ENCODE data around the gene MAP4K4. TPM values are rescaled to one million over a fixed set of nuclear protein-coding genes. Genes with fewer than 3 reads are reported as not detected.

The MAP4K4 gene
- total and polyA plus RNA-seq, 3 experiments from 2014 or later, result 13.5 to 36.0 (median 30.8) TPM

DNA sequence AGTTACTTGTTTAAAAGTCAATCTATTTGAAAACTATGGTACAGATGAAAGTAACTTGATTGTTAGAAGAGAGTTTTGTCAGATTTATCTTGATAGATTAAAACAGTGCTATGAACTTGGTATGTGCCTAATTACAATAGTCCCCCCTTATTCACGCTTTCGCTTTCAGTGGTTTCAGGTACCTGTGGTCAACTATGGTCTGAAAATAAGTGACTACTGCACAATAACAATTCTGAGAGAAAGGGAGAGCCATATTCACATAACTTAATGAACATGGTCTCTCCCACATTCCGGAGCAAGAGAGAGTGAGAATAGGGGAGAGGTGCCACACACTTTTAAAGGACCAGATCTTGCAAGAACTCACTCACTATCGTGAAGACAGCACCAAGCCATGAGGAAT, 13.2 kb upstream of the MAP4K4 start:
- Histone ChIP-seq H3K27ac (ENCODE audit: low read depth, low read length) (no peak overlapping the region), H3K4me1 (ENCODE audit: insufficient read depth, low read length) (no peaks in the 10 kb centered on the region), H3K4me3 (ENCODE audit: low read length) (no peak overlapping the region), H3K36me3 (ENCODE audit: insufficient read depth, low read length) (no peaks in the 10 kb centered on the region), H3K9me3 (ENCODE audit: low read length) (no peaks in the 10 kb centered on the region), H3K27me3 (ENCODE audit: insufficient read depth, low read length, poor library complexity, severe bottlenecking) (no peaks in the 10 kb centered on the region)
- no peak for DNase-seq
- CTCF ChIA-PET, result no interaction called here
- POLR2A ChIA-PET, result no interaction called here
- Mint-ChIP-seq H3K9me3 (no peaks in the 10 kb centered on the region), H3K4me1 (peaks cover 0 to 3% (median 0%) of the 10 kb centered on the region in 3 donors), H3K4me3 (no peak overlapping the region), H3K27me3 (peaks cover 1 to 2% of the 10 kb centered on the region in 2 donors), H3K27ac (peak overlapping the region in 1 of 8 donors; percentile 60), H3K36me3 (no peaks in the 10 kb centered on the region)

DNA sequence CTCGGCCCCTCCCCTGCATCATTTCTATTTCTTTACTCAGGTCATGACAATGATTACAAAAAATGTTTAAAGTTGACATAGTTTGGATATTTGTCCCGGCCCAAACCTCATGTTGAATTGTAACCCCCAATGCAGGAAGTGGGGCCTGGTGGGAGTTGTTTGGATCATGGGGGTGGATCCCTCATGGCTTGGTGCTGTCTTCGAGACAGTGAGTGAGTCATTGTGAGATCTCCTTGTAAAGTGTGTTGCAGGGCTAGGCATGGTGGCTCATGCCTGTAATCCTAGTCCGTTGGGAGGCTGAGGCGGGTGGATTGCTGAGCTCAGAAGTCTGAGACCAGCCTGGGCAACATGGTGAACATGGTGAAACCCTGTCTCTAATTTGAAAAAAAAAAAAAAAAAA, 9.2 kb upstream of the MAP4K4 start:
- H3K27ac ChIP-seq (ENCODE audit: low read depth, low read length), result no peak overlapping the region
- H3K27me3 ChIP-seq (ENCODE audit: insufficient read depth, low read length, poor library complexity, severe bottlenecking), result no peaks in the 10 kb centered on the region
- no peaks in the 10 kb centered on the region for H3K9me3 ChIP-seq (ENCODE audit: low read length)
- H3K27me3 Mint-ChIP-seq, result no peaks in the 10 kb centered on the region
- H3K4me1 ChIP-seq (ENCODE audit: insufficient read depth, low read length), result peaks cover 7% of the 10 kb centered on the region
- no peak overlapping the region for H3K4me3 Mint-ChIP-seq
- no peak overlapping the region for H3K4me3 ChIP-seq (ENCODE audit: low read length)
- POLR2A ChIA-PET, result interaction anchor here (1.0 kb wide), 1 partner anchor 32 kb away, joined by 6 read pairs; no protein-coding TSS in a partner anchor
- no peaks in the 10 kb centered on the region for H3K36me3 Mint-ChIP-seq
- CTCF ChIA-PET, result no interaction called here
- no peak for DNase-seq
- H3K9me3 Mint-ChIP-seq, result no peaks in the 10 kb centered on the region
- peaks cover 14 to 17% (median 14%) of the 10 kb centered on the region in 3 donors for H3K4me1 Mint-ChIP-seq
- H3K36me3 ChIP-seq (ENCODE audit: insufficient read depth, low read length), result no peaks in the 10 kb centered on the region
- H3K27ac Mint-ChIP-seq, result no peak overlapping the region

DNA sequence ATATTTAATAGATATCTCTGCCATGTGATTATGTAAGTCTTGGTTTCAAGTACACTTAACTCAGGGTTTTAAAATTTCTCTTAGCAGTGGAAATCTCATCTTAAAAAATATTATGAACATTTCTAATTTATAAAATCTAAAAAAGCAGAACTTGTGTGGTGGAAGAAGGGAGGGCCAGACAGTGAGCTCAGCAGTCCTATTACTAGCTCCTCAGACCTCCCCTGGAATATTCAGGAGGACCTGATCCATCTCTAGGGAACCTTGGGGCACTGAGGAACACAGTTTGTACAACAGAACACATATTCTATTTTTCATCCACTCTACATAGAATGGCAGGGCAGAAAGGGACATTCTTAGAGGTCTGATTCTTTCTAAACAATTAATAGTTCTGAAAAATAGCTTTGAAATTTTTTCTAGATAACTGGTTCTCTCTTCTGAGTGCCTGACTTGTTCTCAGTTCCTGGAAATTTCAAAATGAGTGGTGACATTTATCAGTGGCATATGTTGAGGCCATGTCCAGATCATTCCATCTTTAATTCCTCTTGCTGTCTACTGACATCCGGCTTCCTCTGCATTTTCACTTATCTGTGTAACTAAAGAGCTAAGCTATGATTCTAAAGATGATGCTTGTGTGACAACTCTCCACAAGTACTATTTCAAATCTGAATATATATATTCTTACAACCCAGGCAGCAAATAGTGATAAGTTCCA, 8.2 kb upstream of the MAP4K4 start:
- Histone ChIP-seq H3K4me3 (ENCODE audit: low read length) (no peak overlapping the region), H3K36me3 (ENCODE audit: insufficient read depth, low read length) (no peaks in the 10 kb centered on the region), H3K9me3 (ENCODE audit: low read length) (no peaks in the 10 kb centered on the region), H3K4me1 (ENCODE audit: insufficient read depth, low read length) (peaks cover 7% of the 10 kb centered on the region), H3K27me3 (ENCODE audit: insufficient read depth, low read length, poor library complexity, severe bottlenecking) (no peaks in the 10 kb centered on the region), H3K27ac (ENCODE audit: low read depth, low read length) (no peak overlapping the region)
- no peak overlapping the region for H3K4me3 Mint-ChIP-seq
- CTCF ChIA-PET, result no interaction called here
- DNase-seq, result no peak
- H3K36me3 Mint-ChIP-seq, result no peaks in the 10 kb centered on the region
- POLR2A ChIA-PET, result interaction anchor here (1.0 kb wide), 1 partner anchor 31 kb away, joined by 6 read pairs; no protein-coding TSS in a partner anchor
- H3K9me3 Mint-ChIP-seq, result no peaks in the 10 kb centered on the region
- no peak overlapping the region for H3K27ac Mint-ChIP-seq
- no peaks in the 10 kb centered on the region for H3K27me3 Mint-ChIP-seq
- H3K4me1 Mint-ChIP-seq, result peaks cover 14 to 17% (median 16%) of the 10 kb centered on the region in 3 donors

DNA sequence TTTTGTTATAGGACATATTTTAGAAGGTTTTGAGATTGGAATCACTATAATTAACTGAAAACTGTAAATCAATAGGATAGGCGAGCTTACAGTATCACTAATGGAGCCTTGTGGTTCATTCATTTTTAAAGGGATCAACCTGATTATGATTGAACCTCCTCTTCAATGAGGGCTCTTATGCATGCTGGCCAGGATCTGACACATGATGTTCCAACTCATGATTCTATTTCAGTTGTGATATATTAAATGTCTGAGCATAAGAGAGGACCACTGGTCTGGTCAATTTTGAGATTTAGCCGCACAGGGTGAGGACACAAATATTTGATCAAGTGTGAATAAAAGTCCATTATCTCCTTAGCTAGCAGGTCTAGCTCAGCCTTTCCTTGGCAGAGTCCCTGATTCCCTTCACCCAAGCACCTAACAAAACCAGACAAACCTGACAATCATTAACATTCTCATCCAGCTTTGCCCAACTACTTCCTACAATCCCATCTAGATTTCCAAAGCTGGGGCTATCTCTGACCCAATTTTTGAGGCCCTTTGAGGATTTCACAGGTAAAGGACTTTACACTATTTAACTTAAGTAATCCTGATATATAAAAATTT, 6.9 kb upstream of the MAP4K4 start:
- H3K27ac ChIP-seq (ENCODE audit: low read depth, low read length), result no peak overlapping the region
- no peaks in the 10 kb centered on the region for H3K36me3 Mint-ChIP-seq
- H3K9me3 Mint-ChIP-seq, result peaks cover 0 to 1% (median 0%) of the 10 kb centered on the region in 5 donors
- H3K4me1 ChIP-seq (ENCODE audit: insufficient read depth, low read length), result peaks cover 7% of the 10 kb centered on the region
- ChIA-PET POLR2A (no interaction called here), CTCF (interaction anchor here (1.7 kb wide), 1 partner anchor 9 kb away, joined by 4 read pairs; no protein-coding TSS in a partner anchor)
- no peak overlapping the region for H3K4me3 Mint-ChIP-seq
- H3K27me3 Mint-ChIP-seq, result no peaks in the 10 kb centered on the region
- no peak overlapping the region for H3K4me3 ChIP-seq (ENCODE audit: low read length)
- no peaks in the 10 kb centered on the region for H3K27me3 ChIP-seq (ENCODE audit: insufficient read depth, low read length, poor library complexity, severe bottlenecking)
- H3K4me1 Mint-ChIP-seq, result peaks cover 14 to 17% (median 16%) of the 10 kb centered on the region in 3 donors
- H3K27ac Mint-ChIP-seq, result no peak overlapping the region
- no peak for DNase-seq
- no peaks in the 10 kb centered on the region for H3K36me3 ChIP-seq (ENCODE audit: insufficient read depth, low read length)
- H3K9me3 ChIP-seq (ENCODE audit: low read length), result no peaks in the 10 kb centered on the region

DNA sequence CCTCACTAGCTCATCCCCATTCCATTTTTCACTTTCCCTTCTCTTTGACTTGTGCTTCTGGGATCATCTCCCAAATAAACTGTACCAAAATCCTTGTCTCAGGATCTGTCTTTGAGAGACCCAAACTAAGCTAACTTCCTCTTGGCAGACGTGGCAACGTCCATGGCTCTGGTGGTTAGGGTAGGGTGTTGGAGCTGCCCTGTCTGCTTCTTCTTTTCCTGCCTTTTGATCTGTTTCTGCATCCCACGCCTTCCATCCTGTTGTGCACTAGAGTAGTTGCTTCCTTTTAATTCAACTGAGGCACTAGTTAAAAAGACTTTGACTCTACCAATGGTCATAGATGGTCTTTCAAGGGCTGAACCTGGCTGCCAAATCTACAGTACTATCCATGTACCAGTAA, 5.5 kb upstream of the MAP4K4 start:
- no peaks in the 10 kb centered on the region for H3K9me3 ChIP-seq (ENCODE audit: low read length)
- H3K36me3 ChIP-seq (ENCODE audit: insufficient read depth, low read length), result no peaks in the 10 kb centered on the region
- no peaks in the 10 kb centered on the region for H3K27me3 ChIP-seq (ENCODE audit: insufficient read depth, low read length, poor library complexity, severe bottlenecking)
- no peak for DNase-seq
- no peak overlapping the region for H3K4me3 ChIP-seq (ENCODE audit: low read length)
- Mint-ChIP-seq H3K27me3 (no peaks in the 10 kb centered on the region), H3K27ac (peak overlapping the region in 3 of 8 donors; percentile 4 to 71 (median 29)), H3K9me3 (peaks cover 0 to 1% (median 0%) of the 10 kb centered on the region in 5 donors), H3K4me3 (no peak overlapping the region), H3K36me3 (peaks cover 0 to 2% (median 0%) of the 10 kb centered on the region in 3 donors), H3K4me1 (peaks cover 21 to 23% (median 23%) of the 10 kb centered on the region in 3 donors)
- no peak overlapping the region for H3K27ac ChIP-seq (ENCODE audit: low read depth, low read length)
- peaks cover 7% of the 10 kb centered on the region for H3K4me1 ChIP-seq (ENCODE audit: insufficient read depth, low read length)
- ChIA-PET POLR2A (no interaction called here), CTCF (interaction anchor here (1.5 to 1.7 kb wide), 2 partner anchors 10 to 139 kb away, joined by 3 to 4 read pairs; no protein-coding TSS in a partner anchor)

DNA sequence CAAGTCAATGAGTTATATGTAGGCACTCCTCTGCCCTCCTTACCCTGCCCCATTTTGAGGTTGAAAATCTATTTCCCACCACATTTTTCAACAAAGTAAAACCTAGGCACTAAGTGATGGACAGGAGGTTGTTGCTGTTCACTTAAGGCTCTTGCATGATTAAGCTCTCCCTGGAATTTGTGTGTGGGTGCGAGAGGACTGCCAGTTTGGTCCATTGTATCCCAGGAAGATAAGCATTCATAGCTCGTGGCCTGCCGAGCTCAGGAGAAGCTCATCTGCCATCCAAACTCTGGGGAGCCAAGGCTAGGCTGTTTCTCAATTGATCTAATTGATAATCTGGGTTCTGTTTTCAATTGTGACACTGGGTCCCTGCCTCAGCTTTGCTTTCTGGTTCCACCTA, 4.7 kb upstream of the MAP4K4 start:
- peaks cover 0 to 2% (median 0%) of the 10 kb centered on the region in 3 donors for H3K36me3 Mint-ChIP-seq
- Histone ChIP-seq H3K36me3 (ENCODE audit: insufficient read depth, low read length) (no peaks in the 10 kb centered on the region), H3K27ac (ENCODE audit: low read depth, low read length) (no peak overlapping the region), H3K27me3 (ENCODE audit: insufficient read depth, low read length, poor library complexity, severe bottlenecking) (no peaks in the 10 kb centered on the region), H3K4me1 (ENCODE audit: insufficient read depth, low read length) (peaks cover 7% of the 10 kb centered on the region), H3K4me3 (ENCODE audit: low read length) (no peak overlapping the region), H3K9me3 (ENCODE audit: low read length) (no peaks in the 10 kb centered on the region)
- ChIA-PET CTCF (interaction anchor here (1.5 kb wide), 1 partner anchor 139 kb away, joined by 3 read pairs; no protein-coding TSS in a partner anchor), POLR2A (no interaction called here)
- H3K9me3 Mint-ChIP-seq, result peaks cover 0 to 1% (median 0%) of the 10 kb centered on the region in 5 donors
- H3K4me1 Mint-ChIP-seq, result peaks cover 21 to 23% (median 23%) of the 10 kb centered on the region in 3 donors
- H3K27ac Mint-ChIP-seq, result peak overlapping the region in 1 of 8 donors; percentile 4
- DNase-seq, result no peak
- no peaks in the 10 kb centered on the region for H3K27me3 Mint-ChIP-seq
- no peak overlapping the region for H3K4me3 Mint-ChIP-seq

DNA sequence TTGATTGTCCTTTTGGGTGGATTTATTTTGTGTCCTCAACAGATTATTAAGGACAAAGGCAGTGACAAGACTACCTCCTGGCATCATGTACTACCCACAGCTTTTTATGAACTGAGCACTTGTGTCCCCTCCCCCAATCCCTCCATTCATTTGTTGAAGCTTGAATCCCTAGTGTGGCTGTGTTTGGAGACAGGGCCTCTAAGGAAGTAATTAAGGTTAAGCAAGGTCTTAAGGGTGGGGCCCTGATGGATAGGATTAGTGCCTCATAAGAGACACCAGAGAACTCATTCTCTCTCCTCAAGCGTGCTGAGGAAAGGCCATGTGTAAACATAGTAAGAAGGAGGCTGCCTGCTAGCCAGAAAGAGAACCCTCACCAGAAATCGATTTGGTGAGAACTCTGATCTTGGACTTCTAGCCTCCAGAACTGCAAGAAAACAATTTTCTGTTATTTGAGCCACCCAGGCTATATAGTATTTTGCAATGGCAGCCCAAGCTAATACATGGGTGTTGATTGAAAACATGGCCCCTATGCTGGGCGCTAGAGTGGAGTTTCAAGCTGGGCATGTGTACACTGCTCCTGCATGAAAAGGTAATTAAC, 3.4 kb upstream of the MAP4K4 start:
- Histone ChIP-seq H3K27ac (ENCODE audit: low read depth, low read length) (no peak overlapping the region), H3K4me1 (ENCODE audit: insufficient read depth, low read length) (peaks cover 7% of the 10 kb centered on the region), H3K27me3 (ENCODE audit: insufficient read depth, low read length, poor library complexity, severe bottlenecking) (no peaks in the 10 kb centered on the region), H3K4me3 (ENCODE audit: low read length) (no peak overlapping the region), H3K9me3 (ENCODE audit: low read length) (no peaks in the 10 kb centered on the region), H3K36me3 (ENCODE audit: insufficient read depth, low read length) (no peaks in the 10 kb centered on the region)
- Mint-ChIP-seq H3K27ac (no peak overlapping the region), H3K36me3 (peaks cover 0 to 2% (median 0%) of the 10 kb centered on the region in 3 donors), H3K9me3 (peaks cover 0 to 1% (median 0%) of the 10 kb centered on the region in 5 donors), H3K4me1 (peaks cover 21 to 23% (median 22%) of the 10 kb centered on the region in 3 donors), H3K4me3 (peak overlapping the region in 1 of 7 donors; percentile 19), H3K27me3 (no peaks in the 10 kb centered on the region)
- ChIA-PET POLR2A (no interaction called here), CTCF (no interaction called here)
- DNase-seq, result no peak

Data from CD8-positive, alpha-beta memory T cell (primary cell).